Endothelial cell of umbilical vein (primary cell): ENCODE measurements around the gene PRKG1. TPM values are rescaled to one million over a fixed set of nuclear protein-coding genes. Genes with fewer than 3 reads are reported as not detected.

Experiments
- BruUV-seq: library from RNA; stranded (reverse); fragments of 400-500 nt; replicated peaks from 2 replicates; lab custom pipeline; 2021; lab: Mats Ljungman, UMichigan
- CTCF ChIA-PET: fragments of 300-600, 350-600 bp; sonication (Branson Sonifier 250); formaldehyde crosslinking; loops from one replicate; lab custom pipeline; 2021; ENCODE audit warnings: antibody characterized with exemption, inconsistent platforms; lab: Charles Lee
- POLR2A ChIA-PET: fragments of 300-600, 350-600 bp; sonication (Branson Sonifier 250); formaldehyde crosslinking; loops from one replicate; lab custom pipeline; 2021; ENCODE audit warnings: antibody characterized with exemption, inconsistent platforms; lab: Charles Lee
- DNase-seq: peaks from one replicate; pipeline ENCODE4 v3.0.0-alpha.2; 2011; ENCODE audit warnings: low read depth, low spot score
- FAIRE-seq: peaks from 2 replicates; lab custom pipeline; 2011; peaks lifted over from hg19 to GRCh38; lab: Jason Lieb, UNC
- H2AFZ ChIP-seq: 2 replicates; pipeline ENCODE4 v1.6.0; 2012; ENCODE audit warnings: low read depth, low read length, control low read depth, inconsistent platforms
- H3K27ac ChIP-seq: 2 replicates; pipeline ENCODE4 v1.5.1; 2011; ENCODE audit warnings: low read depth, mild to moderate bottlenecking, control low read depth, low read length, moderate library complexity; ENCODE audit not compliant: insufficient read depth
- H3K27me3 ChIP-seq, 2 experiments: 2 replicates each; pipeline versions ENCODE4 v1.6.0 to v1.6.1; 2011; ENCODE audit warnings: low read length in 2 of 2, mixed read lengths in 1 of 2; ENCODE audit not compliant: control insufficient read depth in 2 of 2, insufficient read depth in 2 of 2
- H3K36me3 ChIP-seq, 2 experiments: 2 replicates in 1 of 2; 3 replicates in 1 of 2; pipeline ENCODE4 v1.5.1; 2011; ENCODE audit warnings: low read length in 2 of 2, mild to moderate bottlenecking in 1 of 2, moderate library complexity in 1 of 2; ENCODE audit not compliant: control insufficient read depth in 2 of 2, insufficient read depth in 2 of 2; ENCODE audit errors: extremely low read depth in 1 of 2
- H3K4me1 ChIP-seq: 3 replicates; pipeline ENCODE4 v1.5.1; 2011; ENCODE audit warnings: mild to moderate bottlenecking, low read length; ENCODE audit not compliant: control insufficient read depth, insufficient read depth; ENCODE audit errors: extremely low read depth
- H3K4me2 ChIP-seq: 2 replicates; pipeline ENCODE4 v1.6.1; 2011; ENCODE audit warnings: low read length, control low read depth, mixed read lengths; ENCODE audit not compliant: insufficient read depth
- H3K4me3 ChIP-seq, 3 experiments: fragments of 200-600 bp in 1 of 3; sonication (generic), shearing (Covaris generic) in 1 of 3; replicated peaks in 1 of 3; 2 replicates each; pipeline ENCODE4 v1.5.1; 2011 to 2016; ENCODE audit warnings: control low read depth in 3 of 3, low read length in 3 of 3, mild to moderate bottlenecking in 2 of 3, inconsistent platforms in 1 of 3, low read depth in 1 of 3, moderate library complexity in 1 of 3; ENCODE audit not compliant: insufficient read depth in 1 of 3
- H3K79me2 ChIP-seq: 2 replicates; pipeline ENCODE4 v1.6.0; 2012; ENCODE audit warnings: low read length, inconsistent platforms; ENCODE audit not compliant: control insufficient read depth, insufficient read depth
- H3K9ac ChIP-seq: replicated peaks from 2 replicates; pipeline ENCODE3; 2011; ENCODE audit warnings: low read length, control low read depth; ENCODE audit not compliant: insufficient read depth; ENCODE audit errors: extremely low read depth
- H3K9me1 ChIP-seq: replicated peaks from 3 replicates; pipeline ENCODE4 v1.6.0; 2011; ENCODE audit warnings: mild to moderate bottlenecking, low read length; ENCODE audit not compliant: control insufficient read depth, insufficient read depth; ENCODE audit errors: extremely low read depth
- H3K9me3 ChIP-seq: replicated peaks from 2 replicates; pipeline ENCODE4 v1.5.1; 2012; ENCODE audit warnings: low read length, inconsistent platforms; ENCODE audit not compliant: control insufficient read depth, insufficient read depth
- H4K20me1 ChIP-seq: replicated peaks from 2 replicates; pipeline ENCODE3; 2011; ENCODE audit warnings: mild to moderate bottlenecking, low read length; ENCODE audit not compliant: control insufficient read depth, insufficient read depth; ENCODE audit errors: extremely low read depth
- EZH2 ChIP-seq: IDR thresholded peaks from 2 replicates; pipeline ENCODE4 v1.6.1; 2012; ENCODE audit warnings: borderline replicate concordance, low read depth, mild to moderate bottlenecking, moderate library complexity, low read length, inconsistent platforms; ENCODE audit not compliant: severe bottlenecking
- FOS ChIP-seq: IDR thresholded peaks from 2 replicates; pipeline ENCODE4 v1.6.1; 2011; ENCODE audit warnings: mild to moderate bottlenecking, low read length, moderate library complexity, borderline replicate concordance; ENCODE audit not compliant: insufficient read depth
- GATA2 ChIP-seq: IDR thresholded peaks from 2 replicates; pipeline ENCODE4 v1.7.0; 2011; ENCODE audit warnings: low read depth, mild to moderate bottlenecking, moderate library complexity, mixed read lengths, low read length; ENCODE audit not compliant: insufficient read length, insufficient read depth
- JUN ChIP-seq: IDR thresholded peaks from 2 replicates; pipeline ENCODE4 v1.6.1; 2011; ENCODE audit warnings: borderline replicate concordance, low read depth; ENCODE audit not compliant: insufficient read length, insufficient read depth
- MYC ChIP-seq: IDR thresholded peaks from one replicate; pipeline ENCODE4 v1.6.1; 2011; ENCODE audit warnings: mild to moderate bottlenecking, low read depth, low read length
- POLR2A ChIP-seq: IDR thresholded peaks from 2 replicates; pipeline ENCODE4 v1.6.1; 2012; ENCODE audit warnings: low read depth, mild to moderate bottlenecking, control low read depth, low read length
- POLR2AphosphoS5 ChIP-seq: IDR thresholded peaks from 2 replicates; pipeline ENCODE4 v1.6.1; 2012; ENCODE audit warnings: low read depth, mild to moderate bottlenecking, control low read depth, low read length, moderate library complexity; ENCODE audit not compliant: insufficient read depth
- dilution Hi-C: fragments of 300-500 bp; cut with MboI; formaldehyde crosslinking; loops from one replicate; pipeline ENCODE4 v1.15.0; 2019; ENCODE audit warnings: low sequenced_read_pairs; ENCODE audit not compliant: extremely low pct_ligation_motif_present
- intact Hi-C: fragments of 100-400 bp; cut with micrococcal nuclease; formaldehyde crosslinking; loops from one replicate; pipeline ENCODE4 v1.10.0; 2022
- polyA plus RNA-seq, 4 experiments: library from polyadenylated mRNA; depleted of rRNA in 3 of 4; stranded (reverse) in 3 of 4; unstranded in 1 of 4; fragments of >200 nt; gene quantifications; 2 replicates each; pipeline versions ENCODE4 v1.2.1 to v1.2.3, GENCODE V29; 2011 to 2012; ENCODE audit warnings: missing spikeins in 1 of 4
- total RNA-seq: library from RNA; stranded (reverse); gene quantifications from 2 replicates; pipeline ENCODE4 v1.2.3, GENCODE V29; 2021
- TF ChIP-seq, protein P1 (sequence below): IDR thresholded peaks from 2 replicates; pipeline ENCODE4 v1.6.1; 2011; ENCODE audit not compliant: insufficient read depth, insufficient read length
- TF ChIP-seq, protein P2 (sequence below), 2 donors: IDR thresholded peaks; 1 replicate in 1 of 2; 2 replicates in 1 of 2; pipeline ENCODE4 v1.5.1; 2011; ENCODE audit warnings: low read length in 2 of 2, mild to moderate bottlenecking in 2 of 2, moderate library complexity in 2 of 2, control low read depth in 1 of 2, inconsistent platforms in 1 of 2, low read depth in 1 of 2; ENCODE audit not compliant: insufficient read depth in 1 of 2; ENCODE audit errors: extremely low read depth in 1 of 2

PRKG1 gene
- total and polyA plus RNA-seq, 2 donors (not counting 3 experiments of a cell fraction or from before 2014, with no cell fraction given) = 0.01 to 0.18 TPM

DNA sequence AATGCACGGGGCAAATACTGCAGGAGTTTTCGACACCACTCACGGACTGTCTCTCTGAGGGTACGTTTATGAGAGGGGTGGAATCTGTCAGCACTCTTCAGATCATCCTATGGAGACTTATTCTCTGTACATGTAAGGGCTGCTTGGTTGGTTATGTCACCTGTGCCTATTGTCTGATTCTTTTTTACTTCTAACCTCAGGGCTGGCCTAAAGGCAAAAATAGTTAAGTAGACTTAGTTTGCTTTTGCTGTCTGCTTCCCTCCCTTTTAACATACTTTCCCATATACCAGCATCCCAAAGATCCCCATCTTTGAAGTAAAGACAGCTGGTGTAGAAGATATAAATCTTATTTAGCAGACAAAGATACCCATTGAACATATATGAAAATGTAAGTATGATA, 105.9 kb downstream of the PRKG1 start:
- H3K27ac ChIP-seq = no peak overlapping the region
- DNase-seq (no peak), FAIRE-seq (no peak)
- ChIA-PET POLR2A (no interaction called here), CTCF (interaction anchor here (1.2 kb wide), 2 partner anchors 12 to 25 kb away, joined by 3 read pairs; no protein-coding TSS in a partner anchor)
- no peak for TF ChIP-seq MYC
- no peak for TF ChIP-seq JUN
- TF ChIP-seq FOS = no peak
- no peak for TF ChIP-seq POLR2A
- TF ChIP-seq GATA2 = no peak
- TF ChIP-seq, protein P1, sequence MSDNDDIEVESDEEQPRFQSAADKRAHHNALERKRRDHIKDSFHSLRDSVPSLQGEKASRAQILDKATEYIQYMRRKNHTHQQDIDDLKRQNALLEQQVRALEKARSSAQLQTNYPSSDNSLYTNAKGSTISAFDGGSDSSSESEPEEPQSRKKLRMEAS = no peak
- no peak for TF ChIP-seq EZH2
- TF ChIP-seq, protein P2, sequence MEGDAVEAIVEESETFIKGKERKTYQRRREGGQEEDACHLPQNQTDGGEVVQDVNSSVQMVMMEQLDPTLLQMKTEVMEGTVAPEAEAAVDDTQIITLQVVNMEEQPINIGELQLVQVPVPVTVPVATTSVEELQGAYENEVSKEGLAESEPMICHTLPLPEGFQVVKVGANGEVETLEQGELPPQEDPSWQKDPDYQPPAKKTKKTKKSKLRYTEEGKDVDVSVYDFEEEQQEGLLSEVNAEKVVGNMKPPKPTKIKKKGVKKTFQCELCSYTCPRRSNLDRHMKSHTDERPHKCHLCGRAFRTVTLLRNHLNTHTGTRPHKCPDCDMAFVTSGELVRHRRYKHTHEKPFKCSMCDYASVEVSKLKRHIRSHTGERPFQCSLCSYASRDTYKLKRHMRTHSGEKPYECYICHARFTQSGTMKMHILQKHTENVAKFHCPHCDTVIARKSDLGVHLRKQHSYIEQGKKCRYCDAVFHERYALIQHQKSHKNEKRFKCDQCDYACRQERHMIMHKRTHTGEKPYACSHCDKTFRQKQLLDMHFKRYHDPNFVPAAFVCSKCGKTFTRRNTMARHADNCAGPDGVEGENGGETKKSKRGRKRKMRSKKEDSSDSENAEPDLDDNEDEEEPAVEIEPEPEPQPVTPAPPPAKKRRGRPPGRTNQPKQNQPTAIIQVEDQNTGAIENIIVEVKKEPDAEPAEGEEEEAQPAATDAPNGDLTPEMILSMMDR (IDR thresholded peaks at IDR 0.05; ENCODE audit: extremely low read depth in 1 of 2, insufficient read depth in 1 of 2, low read depth in 1 of 2, low read length in 2 of 2) = no peak
- no peak for TF ChIP-seq POLR2AphosphoS5
- no peaks in the 10 kb centered on the region for H3K4me1 ChIP-seq
- H3K9me3 ChIP-seq = no peaks in the 10 kb centered on the region
- H3K4me2 ChIP-seq = no peak overlapping the region
- H3K9ac ChIP-seq = no peak overlapping the region
- H2AFZ ChIP-seq = no peak overlapping the region
- H3K9me1 ChIP-seq = no peaks in the 10 kb centered on the region
- intact Hi-C loops (no loop called here), dilution Hi-C loops (no loop called here)
- H3K4me3 ChIP-seq = no peak overlapping the region
- H3K36me3 ChIP-seq = no peaks in the 10 kb centered on the region
- no peaks in the 10 kb centered on the region for H3K27me3 ChIP-seq
- no TSS peak for BruUV-seq
- no peaks in the 10 kb centered on the region for H3K79me2 ChIP-seq
- no peaks in the 10 kb centered on the region for H4K20me1 ChIP-seq
